Gastrocnemius medialis (tissue), 4 donors: ENCODE measurements around the gene SMIM12.

Experiments used
- CTCF ChIP-seq, 5 experiments: fragments of 450-650 bp in 3 of 5; fragments of 200-600 bp in 2 of 5; sonication (generic) in 2 of 5; IDR thresholded peaks in 4 of 5; conservative IDR thresholded peaks in 1 of 5; 1 replicate in 4 of 5; 2 replicates in 1 of 5; pipeline ENCODE4 v1.5.1; 2016 to 2019; ENCODE audit warnings: antibody characterized with exemption in 5 of 5, mild to moderate bottlenecking in 3 of 5, moderate library complexity in 3 of 5
- POLR2A ChIP-seq, 2 donors: fragments of 450-650 bp; IDR thresholded peaks; one replicate each; pipeline ENCODE4 v1.6.1; 2017; ENCODE audit warnings: antibody characterized with exemption in 2 of 2, mild to moderate bottlenecking in 2 of 2, moderate library complexity in 2 of 2

DNA sequence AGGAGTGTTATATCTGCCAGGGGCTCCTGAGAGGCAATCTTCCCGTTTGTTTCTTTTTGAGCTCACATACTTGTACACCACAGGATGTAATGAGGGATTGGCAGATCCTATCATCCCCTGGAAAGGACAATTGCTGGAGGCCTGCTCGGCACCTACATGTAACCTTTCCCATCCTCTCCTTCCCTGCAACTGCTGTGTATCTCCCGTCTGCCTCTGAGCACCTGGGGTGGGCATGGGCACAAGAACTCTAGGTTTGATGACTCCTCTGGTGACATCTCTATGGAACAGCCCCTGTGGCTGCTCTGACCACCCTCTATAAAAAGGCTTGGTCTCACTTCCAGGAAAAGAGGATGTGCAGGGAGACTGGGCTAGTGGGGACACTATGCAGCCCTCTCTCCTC is 25.0 kb upstream of the SMIM12 start:
- TF ChIP-seq CTCF (IDR thresholded peaks at IDR 0.05 in 4 of 5, conservative IDR thresholded peaks at IDR 0.05 in 1 of 5) (no peak), POLR2A (IDR thresholded peaks at IDR 0.05) (no peak)
